Neural cell (in vitro differentiated cells): Measurements from ENCODE around the gene CCL24. TPM values are rescaled to one million over a fixed set of nuclear protein-coding genes. Genes with fewer than 3 reads are reported as not detected.
"Not testable (repeated sequence)": the region's sequence is repeated elsewhere in the genome, so short reads cannot be mapped to it uniquely, and the experiment has no call there.

Experiments used
- H2AFZ ChIP-seq: fragments of 200-600, 300-800 bp; sonication (generic), shearing (Covaris generic); 2 replicates; pipeline ENCODE4 v1.6.0; 2014; ENCODE audit warnings: low read depth, mild to moderate bottlenecking, antibody characterized with exemption, low read length, moderate library complexity
- H3F3A ChIP-seq: fragments of 200-600 bp; shearing (Covaris generic); 2 replicates; pipeline ENCODE4 v1.6.1; 2016; ENCODE audit warnings: mild to moderate bottlenecking, moderate library complexity, mixed read lengths, antibody characterized with exemption, low read length; ENCODE audit not compliant: insufficient read depth, poor library complexity, severe bottlenecking
- H3K27ac ChIP-seq: fragments of 200-600, 300-800 bp; sonication (generic), shearing (Covaris generic); 2 replicates; pipeline ENCODE4 v1.5.1; 2014; ENCODE audit warnings: mild to moderate bottlenecking, low read length, moderate library complexity
- H3K27me3 ChIP-seq: fragments of 300-800, 200-600 bp; sonication (generic), shearing (Covaris generic); 2 replicates; pipeline ENCODE4 v1.6.0; 2014; ENCODE audit warnings: mild to moderate bottlenecking, low read depth, low read length, moderate library complexity; ENCODE audit not compliant: insufficient read depth
- H3K36me3 ChIP-seq: fragments of 300-800, 200-600 bp; sonication (generic), shearing (Covaris generic); 2 replicates; pipeline ENCODE4 v1.5.1; 2014; ENCODE audit warnings: mild to moderate bottlenecking, antibody characterized with exemption, low read length, moderate library complexity; ENCODE audit not compliant: insufficient read depth
- H3K4me2 ChIP-seq: fragments of 300-800, 200-600 bp; sonication (generic), shearing (Covaris generic); 2 replicates; pipeline ENCODE4 v1.6.0; 2014; ENCODE audit warnings: mild to moderate bottlenecking, low read length
- H3K4me3 ChIP-seq: fragments of 300-800, 200-600 bp; sonication (generic), shearing (Covaris generic); 2 replicates; pipeline ENCODE4 v1.5.1; 2014; ENCODE audit warnings: mild to moderate bottlenecking, low read length, moderate library complexity
- H3K79me2 ChIP-seq: fragments of 200-600 bp; shearing (Covaris generic); replicated peaks from 2 replicates; pipeline ENCODE4 v1.6.0; 2014; ENCODE audit warnings: mild to moderate bottlenecking, low read length, moderate library complexity; ENCODE audit not compliant: insufficient read depth
- H3K9ac ChIP-seq: fragments of 300-800, 200-600 bp; sonication (generic), shearing (Covaris generic); 2 replicates; pipeline ENCODE4 v1.6.1; 2016; ENCODE audit warnings: mild to moderate bottlenecking, low read length, mixed read lengths
- H3K9me2 ChIP-seq: fragments of 200-600 bp; shearing (Covaris generic); 2 replicates; pipeline ENCODE4 v1.6.1; 2016; ENCODE audit warnings: mild to moderate bottlenecking, low read length, mixed read lengths; ENCODE audit not compliant: insufficient read depth
- H3K9me3 ChIP-seq: fragments of 200-600, 300-800 bp; sonication (generic), shearing (Covaris generic); 2 replicates; pipeline ENCODE4 v1.6.1; 2016; ENCODE audit warnings: mild to moderate bottlenecking, mixed run types, low read length, moderate library complexity, mixed read lengths
- H4K20me1 ChIP-seq: fragments of 200-600 bp; shearing (Covaris generic); 2 replicates; pipeline ENCODE4 v1.6.1; 2016; ENCODE audit warnings: mild to moderate bottlenecking, mixed run types; ENCODE audit not compliant: insufficient read depth
- CTCF ChIP-seq: fragments of 450-650 bp; IDR thresholded peaks from 2 replicates; pipeline ENCODE4 v1.5.1; 2014; ENCODE audit warnings: antibody characterized with exemption, mild to moderate bottlenecking, moderate library complexity; ENCODE audit not compliant: poor library complexity, severe bottlenecking
- EP300 ChIP-seq: fragments of 450-650 bp; conservative IDR thresholded peaks from 2 replicates; pipeline ENCODE4 v1.6.1; 2014; ENCODE audit warnings: antibody characterized with exemption, mild to moderate bottlenecking, moderate library complexity; ENCODE audit not compliant: poor library complexity, severe bottlenecking
- EZH2 ChIP-seq: fragments of 200-600, 300-800 bp; shearing (Covaris generic), sonication (generic); IDR thresholded peaks from 2 replicates; pipeline ENCODE4 v1.6.1; 2014; ENCODE audit warnings: antibody characterized with exemption, low read length, borderline replicate concordance, mild to moderate bottlenecking; ENCODE audit not compliant: insufficient read depth, poor library complexity, severe bottlenecking
- MXI1 ChIP-seq: fragments of 450-650 bp; conservative IDR thresholded peaks from 2 replicates; pipeline ENCODE4 v1.6.1; 2014; ENCODE audit warnings: antibody characterized with exemption, mild to moderate bottlenecking; ENCODE audit not compliant: poor library complexity, severe bottlenecking
- POLR2AphosphoS5 ChIP-seq: IDR thresholded peaks from 2 replicates; pipeline ENCODE4 v1.6.1; 2012
- RAD21 ChIP-seq: fragments of 450-650 bp; conservative IDR thresholded peaks from 2 replicates; pipeline ENCODE4 v1.6.1; 2014; ENCODE audit warnings: antibody characterized with exemption, mild to moderate bottlenecking, moderate library complexity
- REST ChIP-seq: IDR thresholded peaks from 2 replicates; pipeline ENCODE4 v1.6.1; 2012; ENCODE audit warnings: borderline replicate concordance
- SMC3 ChIP-seq: fragments of 450-650 bp; conservative IDR thresholded peaks from 2 replicates; pipeline ENCODE4 v1.6.1; 2014; ENCODE audit warnings: antibody characterized with exemption, mild to moderate bottlenecking, moderate library complexity; ENCODE audit not compliant: poor library complexity
- polyA plus RNA-seq: library from polyadenylated mRNA; depleted of rRNA; stranded (reverse); fragments of >200 nt; gene quantifications from 2 replicates; pipeline ENCODE4 v1.2.3, GENCODE V29; 2014

The CCL24 gene
- polyA plus RNA-seq, 1 donor from 2014 or later, result not detected

DNA sequence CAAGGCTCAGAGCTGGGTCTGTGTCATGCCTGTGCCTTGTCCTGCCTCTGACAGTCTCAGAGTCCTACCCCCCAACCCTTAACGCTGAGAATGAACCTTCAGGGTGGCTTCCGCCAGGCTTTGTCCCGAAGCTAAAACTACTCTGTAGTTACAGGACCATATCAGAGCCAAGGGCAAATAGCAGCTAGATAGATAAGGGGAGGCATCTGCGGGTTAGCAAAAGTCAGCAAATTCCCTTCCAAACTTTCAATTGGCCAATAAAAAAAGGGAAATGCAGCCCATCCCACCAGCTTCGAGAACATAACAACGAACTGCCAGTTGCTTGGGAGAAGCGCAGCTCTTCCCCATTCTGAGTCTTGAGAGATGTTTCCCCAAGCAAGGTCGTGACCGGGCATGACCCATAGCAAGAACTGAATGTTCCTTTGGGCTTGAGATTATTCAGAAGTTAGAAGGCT, 17.7 kb downstream of the CCL24 start:
- Histone ChIP-seq H2AFZ (no peak overlapping the region), H3K27ac (no peak overlapping the region), H3K9me3 (no peaks in the 10 kb centered on the region), H3K9ac (no peak overlapping the region), H3K36me3 (no peaks in the 10 kb centered on the region), H4K20me1 (no peaks in the 10 kb centered on the region), H3K4me2 (no peak overlapping the region), H3K27me3 (no peaks in the 10 kb centered on the region), H3K79me2 (no peaks in the 10 kb centered on the region), H3F3A (no peaks in the 10 kb centered on the region), H3K9me2 (no peaks in the 10 kb centered on the region), H3K4me3 (no peak overlapping the region)
- TF ChIP-seq POLR2AphosphoS5 (no peak), REST (no peak), RAD21 (no peak), EP300 (no peak), EZH2 (no peak), CTCF (no peak), SMC3 (no peak)

- no peak overlapping the region for H2AFZ ChIP-seq
- no peak overlapping the region for H3K27ac ChIP-seq
- TF ChIP-seq MXI1, result no peak
- H3K9me2 ChIP-seq, result no peaks in the 10 kb centered on the region
- H3K4me2 ChIP-seq, result no peak overlapping the region
- no peak overlapping the region for H3K4me3 ChIP-seq
- no peaks in the 10 kb centered on the region for H3K36me3 ChIP-seq
- H3K79me2 ChIP-seq, result no peaks in the 10 kb centered on the region
- H4K20me1 ChIP-seq, result no peaks in the 10 kb centered on the region
- no peak overlapping the region for H3K9ac ChIP-seq
- no peaks in the 10 kb centered on the region for H3K9me3 ChIP-seq
- no peaks in the 10 kb centered on the region for H3K27me3 ChIP-seq
- no peaks in the 10 kb centered on the region for H3F3A ChIP-seq
Measured at GRCh38 chr7:75793676-75794075, 19.9 kb downstream of the CCL24 start.

DNA sequence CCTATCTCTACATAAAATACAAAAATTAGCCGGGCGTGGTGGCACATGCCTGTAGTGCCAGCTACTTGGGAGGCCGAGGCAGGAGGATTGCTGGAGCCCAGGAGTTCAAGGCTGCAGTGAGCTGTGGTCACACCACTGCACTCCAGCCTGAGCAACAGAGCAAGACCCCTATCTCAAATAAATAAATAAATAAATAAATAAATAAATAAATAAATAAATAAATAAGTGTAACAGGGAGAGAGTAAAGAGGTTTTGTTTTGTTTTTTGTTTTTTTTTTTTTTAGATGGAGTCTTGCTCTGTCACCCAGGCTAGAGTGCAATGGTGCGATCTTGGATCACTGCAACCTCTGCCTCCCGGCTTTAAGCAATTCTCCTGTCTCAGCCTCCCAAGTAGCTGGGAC, 21.0 kb downstream of the CCL24 start:
- H3K4me2 ChIP-seq, H3K79me2 ChIP-seq, H3K9ac ChIP-seq, H3K36me3 ChIP-seq, H3K9me3 ChIP-seq, H3K27ac ChIP-seq, H3K27me3 ChIP-seq, H3F3A ChIP-seq, H2AFZ ChIP-seq, H3K4me3 ChIP-seq, H4K20me1 ChIP-seq, H3K9me2 ChIP-seq: not testable (repeated sequence)
